K562 (cell line): ENCODE measurements around the gene GATAD2B. TPM values are rescaled to one million over a fixed set of nuclear protein-coding genes. Genes with fewer than 3 reads are reported as not detected.

Experiments used
- CTBP1 ChIP-seq: fragments of 450-650 bp; IDR thresholded peaks from 2 replicates; pipeline ENCODE4 v1.6.1; 2016; ENCODE audit warnings: borderline replicate concordance
- CTCF ChIP-seq, 3 experiments: IDR thresholded peaks in 2 of 3; conservative IDR thresholded peaks in 1 of 3; 2 replicates each; pipeline ENCODE4 v1.5.1; 2011 to 2012; ENCODE audit warnings: low read length in 3 of 3, mild to moderate bottlenecking in 3 of 3, control low read depth in 2 of 3, improper control_type of control experiment in 1 of 3, inconsistent platforms in 1 of 3, low read depth in 1 of 3, mixed read lengths in 1 of 3, moderate library complexity in 1 of 3; ENCODE audit not compliant: insufficient read depth in 2 of 3
- DMBX1 ChIP-seq: fragments of 250-450 bp; sonication (Bioruptor Pico); IDR thresholded peaks from 2 replicates; pipeline ENCODE4 v1.8.0; 2022; ENCODE audit warnings: inconsistent platforms, mild to moderate bottlenecking, moderate library complexity, borderline replicate concordance
- FOSL1 ChIP-seq: fragments of 200-800 bp; sonication (Bioruptor generic); conservative IDR thresholded peaks from 2 replicates; pipeline ENCODE4 v1.6.1; 2016; ENCODE audit warnings: missing genetic modification characterization, missing compliant biosample characterization
- JUN ChIP-seq, 2 experiments: sonication (generic) in 1 of 2; formaldehyde crosslinking in 1 of 2; IDR thresholded peaks; 2 replicates each; pipeline versions ENCODE4 v1.6.1 to v1.8.0; 2012 to 2022; ENCODE audit warnings: borderline replicate concordance in 2 of 2, mild to moderate bottlenecking in 2 of 2, improper control_type of control experiment in 1 of 2, low read depth in 1 of 2, low read length in 1 of 2, missing genetic modification reagents in 1 of 2
- JUND ChIP-seq, 2 experiments: IDR thresholded peaks; 2 replicates in 1 of 2; 3 replicates in 1 of 2; pipeline ENCODE4 v1.6.1; 2011; ENCODE audit warnings: borderline replicate concordance in 2 of 2, low read depth in 2 of 2, low read length in 2 of 2, improper control_type of control experiment in 1 of 2, missing biosample characterization in 1 of 2, missing genetic modification characterization in 1 of 2, missing genetic modification reagents in 1 of 2
- MBD2 ChIP-seq: sonication (generic); IDR thresholded peaks from 2 replicates; pipeline ENCODE4 v1.6.1; 2016; ENCODE audit warnings: low read depth, borderline replicate concordance
- NRF1 ChIP-seq, 2 experiments: fragments of 450-650 bp; IDR thresholded peaks in 1 of 2; conservative IDR thresholded peaks in 1 of 2; 2 replicates each; pipeline ENCODE4 v1.6.1; 2014; ENCODE audit warnings: mild to moderate bottlenecking in 2 of 2
- RREB1 ChIP-seq: fragments of 250-450 bp; sonication (Bioruptor Pico); IDR thresholded peaks from 2 replicates; pipeline ENCODE4 v1.4.0; 2020
- SNRNP70 ChIP-seq: fragments of 200-400 bp; formaldehyde crosslinking; optimal IDR thresholded peaks from 2 replicates; pipeline ENCODE3; 2017; ENCODE audit warnings: low read depth, low read length
- STAT6 ChIP-seq: sonication (generic); formaldehyde crosslinking; IDR thresholded peaks from 2 replicates; pipeline ENCODE4 v1.8.1; 2023; ENCODE audit warnings: mild to moderate bottlenecking, missing genetic modification reagents
- ZNF280A ChIP-seq: fragments of 450-650 bp; IDR thresholded peaks from 2 replicates; pipeline ENCODE4 v1.6.1; 2018; ENCODE audit warnings: mild to moderate bottlenecking, low read depth; ENCODE audit not compliant: partially characterized antibody
- polyA plus RNA-seq, 8 experiments: library from polyadenylated mRNA; depleted of rRNA in 4 of 8; stranded (reverse) in 5 of 8; unstranded in 3 of 8; fragments of >200 nt; fragmentation: Nextera tagmentation in 2 of 8; fragmentation: Illumina TruSeq in 1 of 8; extraction: Ambion mirVana in 2 of 8; extraction: Trizol in 1 of 8; gene quantifications; 2 replicates each; pipeline versions ENCODE4 v1.2.1 to v1.2.3, GENCODE V29; 2011 to 2014; ENCODE audit warnings: inconsistent platforms in 1 of 8, missing spikeins in 1 of 8
- total RNA-seq, 7 experiments: library from RNA; depleted of rRNA in 6 of 7; stranded (reverse); fragments of >200 nt in 6 of 7; fragmentation: Illumina TruSeq in 2 of 7; extraction: Trizol in 2 of 7; gene quantifications; 2 replicates each; pipeline versions ENCODE4 v1.2.1 to v1.2.3, GENCODE V29; 2011 to 2021; ENCODE audit warnings: low replicate concordance in 1 of 7

The GATAD2B gene
- total and polyA plus RNA-seq, 9 of the 15 experiments (the other 6 are each of a cell fraction or from before 2014, with no cell fraction given): 1.5 to 40.2 (median 4.9) TPM

GRCh38 chr1:153958111-153958960 lies 35.6 kb upstream of the GATAD2B start, which contains the start of gene CRTC2 (continued):
- peak in 1 of 3 experiments; percentile 8; a peak in 1 of 6 replicates for TF ChIP-seq CTCF (IDR thresholded peaks at IDR 0.05 in 2 of 3, conservative IDR thresholded peaks at IDR 0.05 in 1 of 3; ENCODE audit: insufficient read depth in 2 of 3, low read depth in 1 of 3, low read length in 3 of 3)
- peak; percentile 97 for TF ChIP-seq MBD2
- TF ChIP-seq FOSL1: no peak
- TF ChIP-seq ZNF280A: no peak
- TF ChIP-seq CTBP1: peak; percentile 50
- no peak for TF ChIP-seq STAT6 (CRISPR knock-in tag)
- TF ChIP-seq NRF1 (conservative IDR thresholded peaks at IDR 0.05 in 1 of 2, IDR thresholded peaks at IDR 0.05 in 1 of 2): peak; percentile 70 to 76
- peak; percentile 89 for TF ChIP-seq DMBX1 (CRISPR knock-in tag)
- peak; percentile 54; the same call in 1 of the 2 replicates for TF ChIP-seq JUN (IDR thresholded peaks at IDR 0.05; ENCODE audit: borderline replicate concordance, low read depth, low read length)
- TF ChIP-seq JUN (CRISPR knock-in tag; IDR thresholded peaks at IDR 0.05; ENCODE audit: borderline replicate concordance): no peak; the same call in 1 of the 2 replicates
- TF ChIP-seq RREB1 (CRISPR knock-in tag): no peak
- TF ChIP-seq SNRNP70: no peak
- TF ChIP-seq JUND (IDR thresholded peaks at IDR 0.05; ENCODE audit: borderline replicate concordance, low read depth, low read length): peak; percentile 57; the same call in 1 of the 2 replicates
- TF ChIP-seq JUND (tag; IDR thresholded peaks at IDR 0.05; ENCODE audit: borderline replicate concordance, low read depth, low read length): peak; percentile 10; the same call in 1 of the 3 replicates
